COLO668 (cell line): ENCODE data around the gene IFNA16.
"Not testable (repeated sequence)": the region's sequence is repeated elsewhere in the genome, so short reads cannot be mapped to it uniquely, and the experiment has no call there.

ENCODE experiments used
- DNase-seq: peaks from one replicate; lab custom pipeline; 2025; ENCODE audit not compliant: unreplicated experiment; lab: John Stamatoyannopoulos, UW

The IFNA16 gene

DNA sequence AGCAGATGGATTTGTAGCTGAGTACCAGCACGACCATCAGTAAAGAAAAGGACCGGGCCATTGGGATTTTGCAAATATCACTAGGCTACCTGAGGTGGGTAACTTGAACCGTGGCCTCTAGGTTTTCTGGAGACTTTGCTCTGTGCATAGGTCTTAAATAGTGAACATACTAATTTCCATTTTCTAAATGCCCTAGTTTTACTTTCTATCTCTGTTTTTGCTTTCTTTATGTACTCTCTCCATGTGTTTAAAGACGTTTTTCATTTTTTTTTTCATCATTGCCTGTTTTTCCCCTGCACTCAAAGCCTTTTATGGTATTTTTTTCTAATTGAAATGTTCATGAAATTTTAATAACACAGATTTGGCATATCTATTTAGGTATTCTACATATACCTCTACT lies 15.0 kb downstream of the IFNA16 start, which contains the start of gene IFNA7:
TSS of gene IFNA7 (minus strand) at position 101 of the 400 bp plus-strand sequence. CDS start at position 61, 40 bp downstream.
- not testable (repeated sequence) for DNase-seq

DNA sequence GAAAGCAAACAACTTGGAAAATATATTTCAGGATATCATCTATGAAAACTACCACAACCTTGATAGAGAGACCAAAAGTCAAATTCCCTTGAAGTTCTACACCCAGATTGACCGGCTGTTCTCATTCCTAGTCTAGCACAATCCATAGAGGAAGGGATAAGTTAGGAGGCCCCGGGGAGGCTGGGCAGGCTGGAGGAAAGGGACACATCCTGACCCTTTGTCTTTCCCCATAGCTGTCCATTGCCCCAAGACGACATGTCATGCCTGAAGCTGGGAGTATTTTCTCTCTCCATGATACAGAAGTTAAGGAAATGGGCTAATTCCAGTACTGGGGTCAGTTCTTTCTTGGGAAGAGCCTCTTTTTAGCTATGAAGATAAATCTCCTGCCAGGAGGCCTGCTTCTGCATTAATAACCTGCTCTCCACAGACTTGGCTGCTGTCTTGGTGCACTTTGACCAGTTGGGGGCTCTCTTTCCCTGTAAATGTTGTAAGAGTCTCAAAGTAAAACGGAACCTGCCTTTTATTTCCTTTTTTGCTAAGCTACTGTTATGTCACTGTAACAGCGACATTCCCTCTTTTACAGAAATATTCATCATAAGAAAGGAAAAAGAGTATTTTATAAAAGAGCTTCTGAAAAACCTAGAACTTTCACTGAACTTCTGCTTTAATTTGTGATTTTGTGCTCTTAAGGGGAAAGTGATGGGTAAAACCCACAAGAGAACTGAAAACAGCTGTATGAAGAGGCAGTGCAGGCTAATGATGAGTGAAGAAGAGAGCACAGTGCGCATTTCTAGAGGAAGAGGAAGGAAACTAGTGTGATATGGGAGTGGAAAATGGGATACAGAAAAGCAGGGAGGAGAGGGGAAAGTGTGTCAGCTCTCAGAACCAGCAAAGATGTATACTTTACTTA lies 22.0 kb downstream of the IFNA16 start:
- DNase-seq = not testable (repeated sequence)

GRCh38 chr9:21187487-21187886 lies 29.6 kb downstream of the IFNA16 start, which contains the start of gene IFNA4:
Gene IFNA4 (minus strand): TSS chr9:21187587. CDS start chr9:21187531, 56 bp downstream.
- DNase-seq = not testable (repeated sequence)

DNA sequence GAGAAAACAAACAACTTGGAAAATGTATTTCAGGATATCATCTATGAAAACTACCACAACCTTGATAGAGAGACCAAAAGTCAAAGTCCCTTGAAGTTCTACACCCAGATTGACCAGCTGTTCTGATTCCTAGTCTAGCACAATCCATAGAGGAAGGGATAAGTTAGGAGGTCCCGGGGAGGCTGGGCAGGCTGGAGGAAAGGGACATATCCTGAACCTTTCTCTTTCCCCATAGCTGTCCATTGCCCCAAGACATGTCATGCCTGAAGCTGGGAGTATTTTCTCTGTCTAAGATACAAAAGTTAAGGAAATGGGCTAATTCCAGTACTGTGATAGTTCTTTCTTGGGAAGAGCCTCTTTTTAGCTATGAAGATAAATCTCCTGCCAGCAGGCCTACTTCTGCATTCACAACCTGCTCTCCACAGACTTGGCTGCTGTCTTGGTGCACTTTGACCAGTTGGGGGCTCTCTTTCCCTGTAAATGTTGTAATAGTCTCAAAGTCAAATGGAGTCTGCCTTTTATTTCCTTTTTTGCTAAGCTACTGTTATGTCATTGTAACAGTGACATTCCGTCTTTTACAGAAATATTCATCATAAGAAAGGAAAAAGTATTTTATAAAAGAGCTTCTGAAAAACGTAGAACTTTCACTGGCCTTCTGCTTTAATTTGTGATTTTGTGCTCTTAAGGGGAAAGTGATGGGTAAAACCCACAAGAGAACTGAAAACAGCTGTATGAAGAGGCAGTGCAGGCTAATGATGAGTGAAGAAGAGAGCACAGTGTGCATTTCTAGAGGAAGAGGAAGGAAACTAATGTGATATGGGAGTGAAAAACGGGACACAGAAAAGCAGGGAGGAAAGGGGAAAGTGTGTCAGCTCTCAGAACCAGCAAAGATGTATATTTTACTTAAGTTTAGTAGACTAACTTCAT lies 34.0 kb downstream of the IFNA16 start:
- not testable (repeated sequence) for DNase-seq

DNA sequence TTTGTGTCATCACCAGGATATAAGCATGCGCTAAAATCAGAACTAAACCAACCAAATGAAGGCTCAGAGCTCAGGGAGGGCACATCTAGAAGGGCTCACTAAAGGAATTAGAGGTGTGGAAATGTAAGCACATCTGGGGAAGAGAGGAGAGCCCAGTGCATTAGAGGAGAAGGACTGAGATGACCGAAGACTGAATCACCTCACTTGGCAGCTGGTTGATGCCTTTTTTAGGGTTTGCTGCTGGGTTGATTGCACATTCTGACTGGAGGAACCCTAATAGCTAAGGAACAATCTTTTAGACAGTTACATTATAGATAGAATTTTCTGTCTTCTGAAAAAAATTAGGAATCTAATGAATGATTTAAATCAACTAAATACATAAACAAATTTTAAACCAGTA lies 42.4 kb downstream of the IFNA16 start:
- DNase-seq = no peak

DNA sequence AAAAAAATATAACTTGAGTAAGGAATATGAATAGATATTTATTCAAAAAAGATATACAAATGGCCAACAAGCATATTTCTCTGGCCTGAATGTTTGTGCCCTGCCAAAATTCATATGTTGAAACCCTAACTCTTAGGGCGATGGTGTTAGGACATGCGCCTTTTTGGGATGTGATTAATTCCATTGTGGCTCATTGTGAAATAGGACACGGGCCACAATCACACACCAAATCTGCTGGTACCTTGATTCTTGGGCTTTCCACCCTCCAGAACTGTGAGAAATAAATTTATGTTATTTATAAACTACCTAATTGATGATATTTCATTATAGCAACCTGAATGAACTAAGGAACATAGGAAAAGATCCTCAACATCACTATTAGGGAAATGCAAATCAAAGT lies 45.0 kb downstream of the IFNA16 start:
- no peak for DNase-seq

GRCh38 chr9:21171351-21171750 lies 45.8 kb downstream of the IFNA16 start:
- no peak for DNase-seq

DNA sequence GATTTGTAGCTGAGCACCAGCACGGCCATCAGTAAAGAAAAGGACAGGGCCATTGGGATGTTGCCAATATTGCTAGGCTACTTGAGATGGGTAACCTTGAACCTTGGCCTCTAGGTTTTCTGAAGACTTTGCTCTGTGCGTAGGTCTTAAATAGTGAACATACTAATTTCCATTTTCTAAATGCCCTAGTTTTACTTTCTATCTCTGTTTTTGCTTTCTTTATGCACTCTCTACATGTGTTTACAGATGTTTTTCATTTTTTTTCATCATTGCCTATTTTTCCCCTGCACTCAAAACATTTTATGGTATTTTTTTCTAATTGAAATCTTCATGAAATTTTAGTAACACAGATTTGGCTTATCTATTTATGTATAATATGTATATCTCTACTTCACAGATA lies 50.6 kb downstream of the IFNA16 start, which contains the start of gene IFNA21:
TSS of gene IFNA21 (minus strand) at position 101 of the 400 bp plus-strand sequence. CDS start at position 53, 48 bp downstream.
- DNase-seq = not testable (repeated sequence)
